NCI-H2227 (cell line): ENCODE data around the gene TMPRSS5.
"Not testable (repeated sequence)": the region's sequence is repeated elsewhere in the genome, so short reads cannot be mapped to it uniquely, and the experiment has no call there.

ENCODE experiments used
- DNase-seq: peaks from one replicate; lab custom pipeline; 2025; ENCODE audit not compliant: unreplicated experiment; lab: John Stamatoyannopoulos, UW

TMPRSS5 gene

DNA sequence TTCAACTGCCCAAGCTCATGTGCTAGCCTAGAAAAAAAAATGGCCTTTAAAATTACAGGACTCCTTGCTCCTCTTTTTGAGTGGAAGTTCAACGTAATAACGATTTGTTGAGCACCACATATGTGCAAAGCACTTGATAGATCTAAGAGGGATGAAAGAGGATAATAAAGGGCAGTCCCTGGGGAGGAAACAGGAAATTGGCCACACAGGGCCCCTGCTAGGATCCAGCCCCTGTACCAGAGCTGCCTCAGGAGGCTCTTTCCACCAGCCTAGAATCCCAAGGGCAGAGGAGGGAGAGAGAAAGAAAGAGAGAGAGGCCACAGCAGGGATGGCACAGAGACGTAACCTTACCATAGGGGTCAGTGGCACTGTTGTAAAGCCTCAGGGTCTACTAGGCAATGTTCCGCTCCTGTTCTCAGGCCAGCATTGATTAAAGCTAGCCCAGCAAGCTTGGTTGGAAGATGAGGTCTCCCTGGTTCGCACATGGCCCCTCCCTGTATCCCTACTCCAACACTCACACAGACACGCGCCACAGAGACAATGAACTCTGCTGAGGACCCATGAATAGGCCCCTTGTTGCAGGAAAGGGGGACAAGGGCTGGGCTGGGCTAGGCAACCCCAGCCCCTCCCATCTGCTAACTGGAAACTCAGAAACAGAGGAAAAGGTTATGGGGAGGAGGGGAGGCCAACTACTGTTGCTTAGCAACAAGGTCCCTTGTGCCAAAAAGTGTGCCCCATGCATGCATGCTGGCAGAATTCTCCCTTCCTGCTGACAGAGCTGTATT is at the start of gene TMPRSS5:
TMPRSS5 (minus strand) TSS at position 438 of the 785 bp plus-strand sequence; CDS start at position 354, 84 bp downstream.
- DNase-seq: no peak

DNA sequence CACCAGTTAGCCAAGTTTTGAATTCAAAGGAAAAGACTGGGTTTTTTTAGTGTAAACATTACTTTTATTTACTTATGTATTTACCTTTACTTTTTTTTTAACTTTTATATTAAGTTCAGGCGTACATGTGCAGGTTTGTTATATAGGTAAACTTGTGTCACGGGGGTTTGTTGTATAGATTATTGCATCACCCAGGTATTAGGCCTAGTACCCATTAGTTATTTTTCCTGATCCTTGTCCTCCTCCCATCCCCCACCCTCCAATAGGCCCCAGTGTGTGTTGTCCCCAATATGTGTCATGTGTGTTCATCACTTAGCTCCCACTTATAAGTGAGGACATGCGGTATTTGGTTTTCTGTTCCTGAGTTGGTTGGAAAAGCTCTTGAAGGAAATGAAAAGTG is 46.8 kb upstream of the TMPRSS5 start:
- no peak for DNase-seq

DNA sequence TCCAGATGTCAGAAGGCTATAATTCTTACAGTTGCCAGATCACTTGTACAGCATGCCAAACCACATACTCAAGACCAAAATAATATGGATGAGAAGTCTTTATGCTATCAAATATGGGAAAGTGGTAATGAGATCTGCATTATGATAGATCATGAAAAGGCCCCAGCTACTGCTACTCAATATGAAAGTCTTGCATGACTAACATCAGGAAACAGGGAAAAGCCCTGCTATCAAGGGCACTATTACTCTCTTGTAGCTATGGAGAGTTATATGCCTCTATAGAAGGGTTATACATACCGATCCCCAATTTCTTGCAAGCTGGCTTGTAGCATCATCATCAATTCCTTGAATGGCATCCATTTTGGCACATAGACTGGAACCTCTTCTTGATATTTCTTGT is 30.2 kb upstream of the TMPRSS5 start:
- no peak for DNase-seq

DNA sequence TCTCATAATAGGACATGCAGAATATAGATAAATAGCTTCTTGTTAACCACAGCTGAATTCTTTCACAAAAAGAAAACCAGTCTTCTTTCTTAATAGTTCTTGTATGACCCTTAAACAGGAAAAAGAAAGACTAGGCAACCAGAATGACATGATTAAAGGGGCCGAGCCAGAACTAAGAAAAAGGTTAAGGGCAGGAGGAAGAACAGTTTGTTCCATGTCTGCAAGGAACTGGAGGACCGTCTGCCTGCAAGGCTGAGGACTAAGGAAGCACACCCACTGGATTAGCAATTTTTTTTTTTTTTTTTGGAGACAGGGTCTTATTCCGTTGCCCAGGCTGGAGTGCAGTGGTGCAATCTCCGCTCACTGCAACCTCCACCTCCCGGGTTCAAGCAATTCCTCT is 26.0 kb upstream of the TMPRSS5 start:
- DNase-seq: no peak

DNA sequence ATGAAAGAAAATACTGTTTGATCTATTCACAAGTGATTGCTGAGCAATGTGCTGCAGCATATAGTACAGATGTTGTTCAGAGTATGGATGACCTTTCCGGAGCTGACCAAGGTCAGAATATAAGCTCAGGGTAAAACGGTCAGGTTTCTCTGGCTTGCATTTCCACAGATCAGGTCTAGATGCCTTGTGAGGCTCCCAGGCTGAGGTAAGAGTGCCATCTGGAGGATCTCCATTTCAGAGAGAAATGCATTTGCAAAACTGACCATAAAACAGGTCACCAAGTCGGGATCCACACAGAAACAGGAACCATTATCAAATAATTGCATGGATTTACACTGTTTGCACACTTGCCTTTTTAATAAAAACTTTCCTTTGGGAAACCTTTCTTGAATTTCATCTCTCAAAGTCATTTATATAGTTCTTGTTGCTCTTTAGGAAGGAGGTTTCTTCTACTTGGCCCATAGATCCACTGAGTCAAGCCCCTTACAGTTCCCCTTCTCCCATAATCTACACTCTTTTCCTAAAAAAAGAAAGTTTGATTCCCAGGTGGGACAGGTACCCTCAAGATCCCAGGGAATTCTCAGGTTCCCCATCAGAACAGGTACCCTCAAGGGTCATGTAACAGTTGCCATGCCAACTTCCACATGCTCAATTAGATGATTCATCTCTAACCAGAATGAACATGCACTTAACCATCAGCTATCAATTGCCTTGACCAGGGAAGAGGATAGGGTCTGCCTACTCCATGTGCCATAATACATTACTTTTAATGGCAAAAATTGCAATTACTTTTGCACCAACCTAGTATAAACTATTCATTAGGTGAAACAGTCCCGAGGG is 25.0 kb upstream of the TMPRSS5 start:
- peak; percentile 74 for DNase-seq

DNA sequence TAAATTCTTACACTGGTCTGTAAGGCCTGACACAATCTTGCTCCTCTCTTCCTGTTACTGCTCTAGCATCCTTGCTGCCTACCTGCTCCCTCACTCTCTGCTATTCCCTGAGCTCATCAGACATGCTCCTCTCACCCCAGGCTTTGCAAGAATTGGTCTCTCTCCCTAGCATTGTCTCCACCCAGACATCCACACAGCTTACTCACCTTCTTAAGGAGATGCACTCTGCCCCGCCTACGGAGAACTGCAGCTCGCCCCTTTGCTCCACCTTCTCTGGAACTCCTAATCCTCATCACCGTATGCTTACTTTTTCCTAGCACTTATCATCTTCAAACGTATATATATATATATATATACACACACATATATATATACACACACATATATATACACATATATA is 23.3 kb upstream of the TMPRSS5 start:
- no peak for DNase-seq

DNA sequence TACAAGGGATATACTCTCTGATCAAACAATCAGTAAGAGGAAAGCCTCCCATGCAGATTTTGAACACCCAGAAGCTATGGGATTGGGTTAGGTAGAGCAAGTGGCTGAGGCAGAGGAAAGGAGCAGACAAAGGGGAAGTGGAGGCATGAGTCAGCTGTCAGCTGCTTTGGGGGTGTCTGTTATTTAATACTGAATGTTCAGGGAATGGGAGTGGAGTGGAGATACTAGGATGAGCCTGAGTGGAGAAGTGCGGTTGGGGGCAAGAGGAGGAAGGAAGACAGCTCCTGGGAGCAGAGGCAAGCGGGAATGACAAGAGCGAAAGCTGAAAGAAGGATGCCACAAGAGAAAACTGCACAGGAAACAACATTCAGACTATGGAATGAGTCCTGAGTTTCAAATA is 22.7 kb upstream of the TMPRSS5 start:
- no peak for DNase-seq

DNA sequence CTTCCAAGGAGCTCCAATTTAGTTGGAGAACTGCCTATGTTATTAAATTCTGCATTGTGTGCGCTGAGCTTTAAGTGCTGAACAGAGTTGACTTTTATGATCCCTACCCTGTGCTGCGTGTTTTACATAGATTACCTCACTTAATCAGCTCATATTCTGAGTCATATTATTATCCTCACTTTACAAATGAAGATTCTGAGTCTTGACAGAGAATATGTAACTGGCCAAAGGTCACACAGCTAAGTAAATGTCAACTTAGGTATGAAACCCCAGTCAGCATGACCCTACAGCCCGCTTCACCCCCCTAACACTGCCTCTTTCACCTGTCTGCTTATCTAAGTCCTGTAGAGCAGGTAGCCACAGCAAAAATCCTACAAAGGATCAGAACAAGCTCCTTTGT is 19.8 kb upstream of the TMPRSS5 start:
- DNase-seq: peak; percentile 27

DNA sequence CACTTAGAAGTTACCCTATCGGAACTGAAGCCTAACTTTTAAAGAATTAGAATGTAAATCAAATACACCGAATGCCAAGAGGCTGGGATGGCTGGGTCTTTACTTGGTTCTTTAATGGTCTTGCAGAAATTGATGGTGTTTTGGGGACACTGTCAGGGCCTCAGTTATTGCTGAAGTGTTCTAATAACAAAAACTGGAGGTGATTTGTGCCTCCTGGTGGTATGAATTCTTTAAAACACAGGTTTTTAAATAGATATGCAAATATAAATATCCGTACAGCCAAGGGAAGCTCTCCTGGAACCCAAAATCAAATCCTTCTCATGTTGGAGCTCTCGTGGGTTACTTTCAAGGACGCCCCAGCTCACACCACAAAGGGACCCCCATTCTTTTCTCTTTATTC is 19.3 kb upstream of the TMPRSS5 start:
- DNase-seq: no peak

DNA sequence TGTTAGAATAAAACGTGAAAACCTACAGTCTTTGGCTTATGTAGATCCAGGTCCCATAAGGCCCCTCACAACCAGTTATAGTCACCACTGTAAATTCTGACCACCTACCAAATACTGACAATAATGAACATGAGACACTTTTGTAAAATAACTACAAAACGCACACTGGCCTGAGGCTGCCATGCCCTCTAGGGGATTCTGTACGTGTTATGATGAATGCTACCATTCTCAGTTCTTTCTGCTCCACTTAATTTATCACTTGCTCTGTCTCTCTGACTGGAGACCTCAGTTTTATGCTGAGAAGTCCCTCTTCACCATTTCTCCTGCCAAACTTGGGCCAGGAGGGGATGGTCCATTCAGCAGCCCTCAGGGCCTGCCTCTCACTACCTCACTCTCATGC is 18.7 kb upstream of the TMPRSS5 start:
- no peak for DNase-seq

DNA sequence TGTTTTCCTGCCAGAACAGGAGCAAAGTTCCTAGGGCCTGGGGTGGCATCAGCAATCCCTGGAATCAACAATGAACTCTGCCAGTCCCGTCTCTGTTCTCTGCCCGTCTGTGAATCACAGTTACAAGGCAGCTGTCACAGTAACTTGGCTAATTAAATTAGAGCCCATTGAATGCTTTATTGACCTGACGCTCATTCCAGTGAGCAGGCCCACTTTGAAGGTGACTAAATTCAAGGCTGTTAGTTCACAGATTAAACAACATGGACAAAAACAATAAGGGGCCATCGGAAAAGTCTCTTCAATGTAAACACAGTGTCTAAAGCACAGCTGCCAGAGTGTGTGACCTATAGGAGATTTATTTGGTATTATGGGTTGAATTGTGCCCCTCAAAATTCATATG is 17.7 kb upstream of the TMPRSS5 start:
- no peak for DNase-seq

DNA sequence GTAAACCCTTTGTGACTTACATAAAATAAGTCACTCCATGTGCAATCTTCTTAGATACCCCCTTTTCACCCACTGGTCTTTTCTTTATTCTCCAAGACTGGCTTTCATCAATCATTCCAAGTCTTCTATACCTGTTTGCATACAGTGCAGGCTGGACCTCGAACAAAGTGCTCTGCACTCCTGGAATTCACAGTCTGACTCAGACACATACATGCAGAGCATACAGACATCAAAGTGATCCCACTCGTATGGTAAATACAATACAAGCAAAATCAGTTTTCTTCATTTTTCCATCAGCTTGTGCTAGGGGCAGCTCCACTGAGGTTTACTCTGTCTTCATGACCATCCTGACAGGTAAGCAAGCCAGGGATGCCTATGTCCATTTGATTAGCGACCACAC is 16.8 kb upstream of the TMPRSS5 start:
- no peak for DNase-seq

DNA sequence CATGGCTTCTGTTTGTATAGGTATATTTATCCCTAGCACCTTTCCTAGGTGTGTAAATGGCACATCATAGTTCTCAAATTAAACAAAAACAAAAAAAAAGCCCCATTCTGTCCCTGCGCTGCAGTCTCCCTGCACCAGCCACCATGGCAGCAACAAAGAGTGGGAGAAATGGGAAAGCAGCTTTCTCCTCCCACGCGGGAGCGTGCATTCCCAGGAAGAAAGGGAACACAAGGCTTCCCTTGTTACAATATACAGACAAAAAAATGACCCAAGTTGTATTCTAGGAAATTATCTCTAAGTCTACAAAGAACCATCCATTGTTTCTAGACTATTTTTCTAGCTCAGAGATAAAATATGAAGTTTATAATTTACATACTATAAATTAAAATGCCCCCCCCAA is 16.1 kb upstream of the TMPRSS5 start:
- no peak for DNase-seq

DNA sequence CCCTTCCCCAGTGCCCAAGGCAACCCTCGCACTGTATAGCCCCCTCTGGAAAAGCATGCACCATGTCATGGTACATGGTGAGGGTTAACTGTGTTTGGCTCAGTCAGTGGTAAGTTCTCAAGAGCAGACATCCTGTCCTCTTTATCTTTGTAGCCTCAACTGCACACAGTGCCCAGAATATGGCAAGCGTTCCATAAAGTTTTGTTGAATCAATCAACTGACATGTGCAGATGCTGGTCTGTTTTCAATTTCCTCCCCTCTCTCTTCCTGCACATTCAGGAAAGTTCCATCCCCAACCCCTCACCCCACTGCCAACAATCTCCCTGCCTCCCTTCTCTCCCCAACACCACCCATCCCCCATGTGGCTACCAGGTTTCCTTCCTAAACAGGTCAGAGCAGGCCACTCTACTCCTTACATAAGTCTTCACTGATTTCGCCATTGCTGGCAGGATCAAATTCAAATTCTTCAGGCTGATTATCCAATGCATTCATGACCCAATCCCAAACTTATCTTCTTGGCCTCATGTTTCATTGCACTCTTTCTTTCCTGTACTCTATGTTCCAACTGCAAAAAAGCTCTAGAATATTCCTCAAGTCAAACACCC is 15.5 kb upstream of the TMPRSS5 start:
- no peak for DNase-seq

DNA sequence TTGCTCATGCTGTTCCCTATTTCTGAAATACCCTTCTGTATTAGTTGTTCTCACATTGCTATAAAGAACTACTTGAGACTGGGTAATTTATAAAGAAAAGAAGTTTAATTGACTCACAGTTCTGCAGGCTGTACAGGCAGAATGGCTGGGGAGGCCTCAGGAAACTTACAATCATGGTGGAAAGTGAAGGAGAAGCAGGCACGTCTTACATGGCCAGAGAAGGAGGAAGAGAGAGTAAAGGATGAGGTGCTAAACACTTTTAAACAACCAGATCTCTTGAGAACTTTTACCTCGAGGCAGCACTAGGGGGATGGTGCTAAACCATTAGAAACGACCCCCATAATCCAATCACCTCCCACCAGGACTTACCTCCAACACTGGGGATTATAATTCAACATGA is 14.4 kb upstream of the TMPRSS5 start:
- not testable (repeated sequence) for DNase-seq

DNA sequence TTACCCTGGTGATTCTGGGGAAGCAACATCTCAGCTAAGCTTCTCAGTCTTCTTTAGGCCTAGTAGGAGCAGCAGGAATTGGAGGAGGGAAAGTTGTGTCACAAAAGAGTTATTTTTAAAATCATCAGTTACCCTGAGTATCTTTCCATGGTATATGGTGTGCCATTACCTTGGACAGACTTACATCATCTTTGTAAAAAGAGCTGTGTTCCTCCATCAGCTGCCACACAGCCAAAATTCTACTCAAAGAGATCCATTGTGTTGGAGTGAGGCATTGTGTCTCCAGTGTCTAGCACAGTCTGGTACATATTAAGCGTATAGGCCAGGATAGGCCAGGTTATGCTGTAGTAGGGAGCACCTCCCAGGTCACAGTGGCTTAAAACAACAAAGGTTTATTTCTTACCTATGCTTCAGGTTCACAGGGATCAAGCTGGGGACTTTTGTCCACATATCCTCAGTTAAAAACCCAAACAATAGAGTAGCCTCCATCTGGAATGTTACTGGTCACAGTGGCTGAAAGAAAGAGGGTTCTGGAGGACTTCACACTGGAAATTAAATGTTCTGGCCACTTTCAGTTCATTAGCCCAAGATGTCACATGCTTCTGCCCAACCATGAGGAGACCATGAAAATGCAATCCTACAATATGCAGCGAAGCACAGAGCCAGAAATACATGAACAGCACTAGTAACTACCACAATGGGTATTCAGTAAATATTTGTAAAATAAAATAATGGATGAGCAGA is 9.9 kb upstream of the TMPRSS5 start:
- DNase-seq: no peak

DNA sequence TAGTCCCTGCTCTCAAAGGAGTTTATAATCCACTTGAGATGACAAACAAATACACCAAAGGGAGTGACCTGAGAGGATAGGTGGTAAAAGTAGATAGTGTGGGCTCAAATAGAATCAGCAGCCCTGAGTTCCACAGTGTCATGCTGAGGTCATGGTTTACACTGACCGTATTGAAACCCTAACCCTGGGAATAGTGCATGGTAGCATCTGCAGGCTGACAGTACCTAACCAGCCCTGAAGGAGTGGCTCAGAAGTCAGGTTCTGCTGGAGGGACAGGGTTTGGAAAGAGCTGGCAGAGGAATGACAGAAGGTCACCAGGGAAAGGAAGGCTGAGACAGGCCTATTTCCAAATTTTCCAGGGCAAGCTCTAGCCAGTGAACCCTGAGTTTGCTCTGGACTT is 9.2 kb upstream of the TMPRSS5 start:
- DNase-seq: no peak

DNA sequence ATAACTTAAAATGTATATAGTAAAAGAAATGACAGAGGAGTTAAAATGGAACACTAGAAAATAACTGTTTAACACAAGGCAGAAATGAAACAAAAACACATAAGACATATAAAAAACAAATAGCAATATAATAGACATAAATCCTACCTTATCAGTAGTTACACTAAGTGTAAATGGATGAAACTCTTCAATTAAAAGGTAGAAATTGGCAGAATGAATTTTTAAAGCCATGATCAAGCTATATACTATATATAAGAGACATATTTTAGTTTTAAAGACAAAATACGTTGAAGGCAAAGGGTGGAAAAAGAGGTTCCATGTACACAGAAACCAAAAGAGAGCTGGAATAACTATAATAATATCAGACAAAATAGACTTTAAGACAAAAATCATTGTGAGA is 4.9 kb upstream of the TMPRSS5 start:
- no peak for DNase-seq

DNA sequence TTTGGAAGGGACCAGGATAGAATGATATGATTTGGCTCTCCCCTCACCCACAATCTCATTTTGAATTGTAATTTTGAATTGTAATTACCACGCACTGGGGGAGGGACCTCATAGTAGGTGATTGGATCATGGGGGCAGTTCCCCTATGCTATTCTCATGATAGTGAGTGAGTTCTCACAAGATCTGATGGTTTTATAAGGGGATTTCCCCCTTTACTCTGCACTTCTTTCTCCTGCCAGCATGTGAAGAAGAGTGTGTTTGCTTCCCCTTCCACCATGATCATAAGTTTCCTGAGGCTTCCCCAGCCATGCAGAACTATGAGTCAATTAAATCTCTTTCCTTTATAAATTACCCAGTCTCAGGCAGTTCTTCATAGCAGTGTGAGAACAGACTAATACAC is 2.6 kb downstream of the TMPRSS5 start:
- not testable (repeated sequence) for DNase-seq

DNA sequence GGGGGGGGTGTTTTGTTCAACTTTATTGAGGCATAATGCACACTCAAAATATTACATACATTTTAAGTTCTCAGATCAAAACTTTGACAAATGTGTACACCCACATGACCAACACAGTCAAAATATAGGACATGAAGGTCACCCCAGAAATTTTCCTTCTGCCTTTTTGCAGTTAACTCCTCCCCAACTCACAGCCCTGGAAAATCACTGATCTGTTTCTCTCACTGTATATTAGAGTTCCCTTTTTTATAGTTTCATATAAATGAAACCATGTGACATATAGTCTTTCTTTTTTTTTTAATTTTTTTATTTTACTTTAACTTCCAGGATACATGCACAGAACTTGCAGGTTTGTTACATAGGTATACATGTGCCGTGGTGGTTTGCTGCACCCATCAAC is 4.6 kb downstream of the TMPRSS5 start:
- DNase-seq: no peak

DNA sequence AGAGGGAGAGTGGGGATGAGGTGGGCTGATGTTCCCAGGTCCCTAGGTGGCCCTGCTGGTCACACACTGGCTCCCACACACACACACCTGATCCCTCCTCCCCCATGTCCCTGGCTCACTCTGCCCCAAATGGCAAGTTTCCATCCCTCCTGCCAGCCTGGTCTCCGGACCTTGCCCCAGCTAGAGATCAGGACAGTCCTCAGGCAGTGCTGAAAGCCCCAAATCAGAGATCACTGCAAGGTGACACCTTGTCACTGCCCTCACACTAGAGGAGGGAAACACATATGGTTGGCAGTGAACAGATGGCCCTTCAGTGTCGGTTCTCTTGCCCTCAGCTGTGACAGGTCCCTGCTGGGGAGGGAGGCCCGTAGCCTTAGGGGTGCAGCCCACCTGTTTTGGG is 7.6 kb downstream of the TMPRSS5 start:
- no peak for DNase-seq
